Measurements from ENCODE around the gene CCNG2.

Gene CCNG2

GRCh38 chr4:77209936-77210335 is 52.9 kb downstream of the CCNG2 start:
- DNase-seq: no peak

DNA sequence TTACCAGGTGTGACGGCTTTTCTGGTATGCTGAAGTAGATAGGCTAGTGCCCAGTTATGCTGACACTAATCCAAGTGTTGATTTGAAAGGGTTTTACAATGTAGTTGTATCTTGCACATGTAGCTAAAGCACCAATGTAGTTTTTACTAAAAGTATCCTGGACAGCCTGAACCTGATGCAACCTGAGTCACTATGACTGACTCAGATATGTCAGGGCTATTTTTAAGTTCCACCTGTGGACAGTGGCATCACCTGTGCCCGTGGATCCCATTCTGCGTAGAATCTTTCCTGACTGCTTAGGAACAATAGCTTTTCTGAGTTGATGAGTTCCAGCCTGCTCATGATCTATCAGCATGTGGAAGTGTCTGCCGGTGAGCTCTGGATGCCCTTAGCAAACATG is 58.1 kb downstream of the CCNG2 start:
- no peak for DNase-seq

DNA sequence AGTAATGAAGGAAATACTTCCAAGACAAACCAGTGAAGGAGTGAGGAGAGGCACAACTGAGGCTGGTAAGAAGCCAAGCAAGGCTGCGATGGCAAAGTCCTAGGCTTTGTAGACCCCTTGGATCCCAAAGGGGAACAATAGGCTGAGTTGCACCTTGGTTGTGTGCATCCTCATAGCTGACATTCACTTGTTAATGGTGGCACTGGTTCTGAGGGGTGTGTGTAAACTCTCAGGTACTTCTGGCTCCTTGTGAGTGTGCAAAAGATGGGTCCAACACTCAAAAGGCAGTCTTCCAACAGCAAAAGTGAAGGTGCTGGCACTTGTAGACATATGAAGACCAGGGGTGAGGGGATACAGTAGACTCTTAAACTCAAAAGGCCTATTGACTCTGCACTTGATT is 60.5 kb downstream of the CCNG2 start:
- DNase-seq: no peak

DNA sequence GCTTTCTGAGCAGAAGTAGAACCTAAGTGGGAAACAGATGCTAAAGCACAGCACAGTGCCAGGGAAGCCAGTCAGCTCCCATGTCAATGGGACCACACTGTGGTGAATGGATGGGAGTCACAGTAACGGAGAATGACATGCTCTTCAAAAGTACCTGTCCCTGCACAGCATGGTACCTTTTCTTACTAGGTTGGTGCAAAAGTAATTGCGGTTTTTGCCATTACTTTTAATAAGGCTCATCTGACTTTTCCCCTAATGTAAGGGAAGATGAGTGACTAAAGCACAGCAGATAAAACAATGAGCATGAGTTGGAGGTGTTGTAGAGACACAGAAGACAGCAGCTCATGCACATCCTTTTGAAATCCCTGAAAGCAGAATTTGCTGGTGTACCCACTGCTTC is 62.3 kb downstream of the CCNG2 start:
- no peak for DNase-seq

Data from activated CD8-positive, alpha-beta memory T cell treated with anti-CD3 and anti-CD28 coated beads, Interleukin-2, amount 50 U/mL, for 48 hours (primary cell).